IMR-90 (cell line): ENCODE data around the gene MINAR2. TPM values are rescaled to one million over a fixed set of nuclear protein-coding genes. Genes with fewer than 3 reads are reported as not detected.

Experiments used
- ATAC-seq: fragments of 200-7000 bp; cut with Tn5 transposase; 2 replicates; pipeline ENCODE4 v1.9.1; 2020; ENCODE audit warnings: low read depth, mild to moderate bottlenecking, moderate library complexity
- BruUV-seq: library from RNA; stranded (reverse); fragments of 400-500 nt; replicated peaks from 2 replicates; lab custom pipeline; 2021; lab: Mats Ljungman, UMichigan
- CTCF ChIA-PET: fragments of 300-600 bp; formaldehyde crosslinking; extraction: SDS; loops from one replicate; lab custom pipeline; 2021; ENCODE audit warnings: antibody characterized with exemption; lab: Yijun Ruan, JAX
- POLR2A ChIA-PET: fragments of 300-600 bp; sonication (Branson Sonifier 250); formaldehyde crosslinking; loops from one replicate; lab custom pipeline; 2022; ENCODE audit warnings: antibody characterized with exemption; ENCODE audit not compliant: unreplicated experiment; lab: Charles Lee
- DNase-seq: peaks from one replicate; pipeline ENCODE4 v3.0.0; 2013
- H2AFZ ChIP-seq: replicated peaks from 2 replicates; pipeline ENCODE3; 2013; ENCODE audit warnings: low read length, mild to moderate bottlenecking; ENCODE audit not compliant: poor library complexity
- H2AK5ac ChIP-seq: 2 replicates; pipeline ENCODE4 v1.6.1; 2013; ENCODE audit warnings: low read depth, low read length, inconsistent platforms
- H2AK9ac ChIP-seq: replicated peaks from 2 replicates; pipeline ENCODE3; 2013; ENCODE audit warnings: mild to moderate bottlenecking, low read depth, low read length, moderate library complexity; ENCODE audit not compliant: poor library complexity
- H2BK120ac ChIP-seq: 2 replicates; pipeline ENCODE4 v1.6.1; 2013; ENCODE audit warnings: low read depth, low read length, inconsistent platforms
- H2BK15ac ChIP-seq: 3 replicates; pipeline ENCODE4 v1.6.1; 2013; ENCODE audit warnings: low read depth, low read length, inconsistent platforms
- H2BK20ac ChIP-seq: 2 replicates; pipeline ENCODE4 v1.6.1; 2013; ENCODE audit warnings: low read depth, mild to moderate bottlenecking, inconsistent platforms, low read length, moderate library complexity
- H2BK5ac ChIP-seq: 2 replicates; pipeline ENCODE4 v1.6.1; 2013; ENCODE audit warnings: mild to moderate bottlenecking, low read depth, low read length, inconsistent platforms; ENCODE audit not compliant: poor library complexity, severe bottlenecking
- H3K14ac ChIP-seq: replicated peaks from 2 replicates; pipeline ENCODE4 v1.6.1; 2013; ENCODE audit warnings: low read depth, low read length, inconsistent platforms
- H3K18ac ChIP-seq: 2 replicates; pipeline ENCODE4 v1.6.1; 2013; ENCODE audit warnings: low read depth, low read length, control low read depth
- H3K23ac ChIP-seq: 2 replicates; pipeline ENCODE4 v1.6.1; 2013; ENCODE audit warnings: low read depth, low read length, inconsistent platforms
- H3K27ac ChIP-seq: 2 replicates; pipeline ENCODE4 v1.5.1; 2013; ENCODE audit warnings: mild to moderate bottlenecking, control low read depth, low read length; ENCODE audit not compliant: insufficient read depth
- H3K27me3 ChIP-seq: 2 replicates; pipeline ENCODE4 v1.6.1; 2013; ENCODE audit warnings: low read length; ENCODE audit not compliant: control insufficient read depth, insufficient read depth
- H3K36me3 ChIP-seq: 2 replicates; pipeline ENCODE4 v1.6.1; 2013; ENCODE audit warnings: low read length, mixed read lengths; ENCODE audit not compliant: control insufficient read depth, insufficient read depth
- H3K4ac ChIP-seq: 2 replicates; pipeline ENCODE4 v1.6.1; 2013; ENCODE audit warnings: low read depth, low read length, inconsistent platforms
- H3K4me1 ChIP-seq: 2 replicates; pipeline ENCODE4 v1.6.1; 2013; ENCODE audit warnings: low read length, mixed read lengths; ENCODE audit not compliant: control insufficient read depth, insufficient read depth
- H3K4me2 ChIP-seq: 2 replicates; pipeline ENCODE4 v1.6.1; 2013; ENCODE audit warnings: low read depth, mild to moderate bottlenecking, control low read depth, low read length, moderate library complexity
- H3K4me3 ChIP-seq: 2 replicates; pipeline ENCODE4 v1.5.1; 2013; ENCODE audit warnings: low read depth, mild to moderate bottlenecking, control low read depth, low read length, moderate library complexity; ENCODE audit not compliant: insufficient read depth
- H3K56ac ChIP-seq: 2 replicates; pipeline ENCODE4 v1.6.1; 2013; ENCODE audit warnings: low read length, inconsistent platforms; ENCODE audit not compliant: insufficient read depth; ENCODE audit errors: extremely low read depth
- H3K79me1 ChIP-seq, 2 experiments: 2 replicates each; pipeline ENCODE4 v1.6.1; 2013; ENCODE audit warnings: low read length in 2 of 2, inconsistent platforms in 1 of 2, low read depth in 1 of 2
- H3K9ac ChIP-seq: 2 replicates; pipeline ENCODE4 v1.6.1; 2013; ENCODE audit warnings: low read depth, low read length, control low read depth
- H3K9me1 ChIP-seq: 2 replicates; pipeline ENCODE4 v1.6.1; 2013; ENCODE audit warnings: low read length, inconsistent platforms; ENCODE audit not compliant: insufficient read depth
- H3K9me3 ChIP-seq: 2 replicates; pipeline ENCODE4 v1.6.1; 2013; ENCODE audit warnings: low read length; ENCODE audit not compliant: control insufficient read depth, insufficient read depth
- H4K20me1 ChIP-seq: 2 replicates; pipeline ENCODE4 v1.6.1; 2013; ENCODE audit warnings: low read length, inconsistent platforms; ENCODE audit not compliant: insufficient read depth
- H4K5ac ChIP-seq: 2 replicates; pipeline ENCODE4 v1.6.1; 2013; ENCODE audit warnings: mild to moderate bottlenecking, low read depth, low read length, control low read depth
- H4K8ac ChIP-seq, 2 experiments: 2 replicates each; pipeline ENCODE4 v1.6.1; 2013; ENCODE audit warnings: low read depth in 2 of 2, low read length in 2 of 2, control low read depth in 1 of 2, inconsistent platforms in 1 of 2
- H4K91ac ChIP-seq: 2 replicates; pipeline ENCODE4 v1.6.1; 2013; ENCODE audit warnings: low read depth, low read length, inconsistent platforms; ENCODE audit not compliant: insufficient read depth
- CEBPB ChIP-seq: IDR thresholded peaks from 2 replicates; pipeline ENCODE4 v1.6.1; 2012; ENCODE audit warnings: low read depth, low read length, improper control_type of control experiment
- CHD1 ChIP-seq: IDR thresholded peaks from 2 replicates; pipeline ENCODE4 v1.6.1; 2012; ENCODE audit warnings: low read depth, low read length, improper control_type of control experiment
- CTCF ChIP-seq: conservative IDR thresholded peaks from 2 replicates; pipeline ENCODE4 v1.5.1; 2012; ENCODE audit warnings: mild to moderate bottlenecking, low read depth, low read length, improper control_type of control experiment
- FOS ChIP-seq: fragments of 150-350 bp; IDR thresholded peaks from 2 replicates; pipeline ENCODE4 v1.6.1; 2016; ENCODE audit warnings: low read depth, low read length
- MAFK ChIP-seq: IDR thresholded peaks from 2 replicates; pipeline ENCODE4 v1.6.1; 2012; ENCODE audit warnings: low read depth, low read length, improper control_type of control experiment
- MAZ ChIP-seq: IDR thresholded peaks from 2 replicates; pipeline ENCODE4 v1.6.1; 2012; ENCODE audit warnings: low read depth, mild to moderate bottlenecking, low read length, improper control_type of control experiment, moderate library complexity, borderline replicate concordance
- MXI1 ChIP-seq: IDR thresholded peaks from 2 replicates; pipeline ENCODE4 v1.6.1; 2012; ENCODE audit warnings: low read depth, mild to moderate bottlenecking, low read length, moderate library complexity, borderline replicate concordance
- NFE2L2 ChIP-seq: fragments of 150-350 bp; IDR thresholded peaks from 2 replicates; pipeline ENCODE4 v1.6.1; 2016; ENCODE audit warnings: low read depth, mild to moderate bottlenecking, low read length
- POLR2A ChIP-seq: IDR thresholded peaks from 2 replicates; pipeline ENCODE4 v1.6.1; 2012; ENCODE audit warnings: mild to moderate bottlenecking, low read depth, low read length
- RAD21 ChIP-seq: IDR thresholded peaks from 2 replicates; pipeline ENCODE4 v1.6.1; 2012; ENCODE audit warnings: low read length, improper control_type of control experiment
- RCOR1 ChIP-seq: IDR thresholded peaks from 2 replicates; pipeline ENCODE4 v1.6.1; 2012; ENCODE audit warnings: mild to moderate bottlenecking, low read length, improper control_type of control experiment; ENCODE audit not compliant: insufficient replicate concordance
- RFX5 ChIP-seq: IDR thresholded peaks from 2 replicates; pipeline ENCODE4 v1.8.0; 2012; ENCODE audit warnings: low read depth, mild to moderate bottlenecking, low read length, moderate library complexity
- SMC3 ChIP-seq: fragments of 150-350 bp; IDR thresholded peaks from 2 replicates; pipeline ENCODE4 v1.6.1; 2016; ENCODE audit warnings: low read depth, mild to moderate bottlenecking, antibody characterized with exemption, low read length, moderate library complexity
- USF2 ChIP-seq: fragments of 150-350 bp; IDR thresholded peaks from 2 replicates; pipeline ENCODE4 v1.6.1; 2017; ENCODE audit warnings: mild to moderate bottlenecking, antibody characterized with exemption, low read length, low read depth
- WGBS, 2 experiments: methylation state at CpG; one replicate each; pipeline versions ENCODE4 v1.1.5 to v1.1.7; 2013; ENCODE audit warnings: missing lambda C conversion rate in 2 of 2; ENCODE audit not compliant: insufficient read length in 1 of 2; ENCODE audit errors: extremely low coverage in 2 of 2; 5-methylcytosine and 5-hydroxymethylcytosine counted together
- dilution Hi-C: fragments of 300-500 bp; cut with HindIII; formaldehyde crosslinking; loops from one replicate; pipeline ENCODE4 v1.14.3; 2018; ENCODE audit warnings: low sequenced_read_pairs; ENCODE audit not compliant: unreplicated experiment
- in situ Hi-C: fragments of 300-500 bp; cut with MboI; formaldehyde crosslinking; loops from 3 replicates; pipeline ENCODE4 v1.14.3; 2019; ENCODE audit warnings: low sequenced_read_pairs, inconsistent platforms, mixed read lengths
- intact Hi-C: fragments of 100-400 bp; cut with micrococcal nuclease; formaldehyde crosslinking; loops from 2 replicates; pipeline ENCODE4 v1.10.0; 2022
- polyA plus RNA-seq, 3 experiments: library from polyadenylated mRNA; depleted of rRNA; stranded (reverse); fragments of >200 nt; gene quantifications; 2 replicates each; pipeline ENCODE4 v1.2.3, GENCODE V29; 2012; ENCODE audit warnings: low replicate concordance in 1 of 3
- total RNA-seq: library from RNA; depleted of rRNA; stranded (reverse); fragments of >200 nt; gene quantifications from 2 replicates; pipeline ENCODE4 v1.2.3, GENCODE V29; 2012
- TF ChIP-seq, protein P1 (sequence below): fragments of 150-350 bp; IDR thresholded peaks from 2 replicates; pipeline ENCODE4 v1.6.1; 2016; ENCODE audit warnings: low read depth, mild to moderate bottlenecking, low read length, moderate library complexity, borderline replicate concordance

The MINAR2 gene
- total and polyA plus RNA-seq, 2 of the 4 experiments (the other 2 are of a cell fraction) = not detected

DNA sequence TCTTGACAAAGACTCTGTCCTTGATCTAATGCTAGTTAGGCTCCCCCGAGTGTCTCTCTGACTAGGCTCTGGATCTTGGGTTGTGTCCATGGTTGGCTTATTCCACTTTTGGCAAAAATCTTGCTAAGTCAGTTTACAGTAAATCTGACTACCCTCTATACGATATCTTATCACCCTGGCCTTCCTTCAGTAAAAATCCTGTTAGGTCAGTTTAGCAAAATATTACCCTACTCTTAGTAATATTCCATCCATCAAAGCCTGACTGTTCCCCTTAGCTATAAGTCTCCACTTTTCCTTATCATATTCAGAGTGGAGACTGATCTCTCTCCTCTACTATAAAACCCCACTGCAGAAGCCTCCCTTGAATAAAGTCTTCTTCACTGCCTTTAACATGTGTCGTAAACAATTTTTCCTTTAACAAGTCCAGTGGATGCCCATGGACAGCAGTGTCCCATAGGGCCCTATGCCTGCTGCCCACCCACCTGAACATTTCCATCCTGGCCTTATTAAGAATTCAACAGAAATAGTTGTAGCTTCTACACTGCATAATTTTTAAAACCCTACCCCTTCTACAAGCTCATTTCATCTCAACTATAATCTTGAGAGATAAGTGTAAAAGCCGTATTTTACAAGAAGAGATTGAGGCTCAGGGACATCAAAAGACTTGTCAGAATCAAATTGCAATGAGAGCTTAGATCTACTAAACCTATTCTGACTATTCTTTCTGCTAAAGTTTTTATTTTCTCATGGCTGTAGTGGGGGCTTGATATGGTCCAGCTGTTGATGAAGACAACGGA lies 22.3 kb downstream of the MINAR2 start:
- in situ Hi-C loops (loop anchor here (10.0 kb wide), 1 partner anchor 865 kb away; no protein-coding TSS in a partner anchor), intact Hi-C loops (no loop called here), dilution Hi-C loops (no loop called here)
- Histone ChIP-seq H3K9ac (no peak overlapping the region), H3K18ac (no peak overlapping the region), H4K20me1 (no peaks in the 10 kb centered on the region), H3K56ac (no peak overlapping the region), H2BK5ac (no peak overlapping the region), H3K4me1 (no peaks in the 10 kb centered on the region), H2AFZ (no peak overlapping the region), H3K27ac (no peak overlapping the region), H2BK20ac (no peak overlapping the region), H3K4me2 (no peak overlapping the region), H3K4ac (no peak overlapping the region), H3K14ac (no peak overlapping the region), H3K9me3 (no peaks in the 10 kb centered on the region), H2AK5ac (no peak overlapping the region), H4K8ac (no peak overlapping the region), H4K5ac (no peak overlapping the region), H2BK15ac (no peak overlapping the region), H3K79me1 (no peaks in the 10 kb centered on the region), H3K4me3 (no peak overlapping the region), H3K23ac (no peak overlapping the region), H3K9me1 (no peaks in the 10 kb centered on the region), H3K27me3 (no peaks in the 10 kb centered on the region), H2BK120ac (no peak overlapping the region), H3K36me3 (no peaks in the 10 kb centered on the region), H4K91ac (no peak overlapping the region), H2AK9ac (no peak overlapping the region)
- DNase-seq (no peak), ATAC-seq (no peak)
- ChIA-PET CTCF (interaction anchor here (0.8 to 2.8 kb wide), 6 partner anchors 11 to 132 kb away, joined by 3 to 11 read pairs (median 5); no protein-coding TSS in a partner anchor), POLR2A (no interaction called here)
- no TSS peak for BruUV-seq
- WGBS, 2 experiments = no CpG with 5 or more reads among the region's 5 CpGs
- TF ChIP-seq FOS (no peak), CEBPB (no peak), MAZ (no peak), USF2 (no peak), MXI1 (no peak), SMC3 (no peak), MAFK (no peak), NFE2L2 (no peak), CTCF (no peak), RCOR1 (no peak), CHD1 (no peak), RAD21 (no peak), RFX5 (no peak), POLR2A (no peak)
- TF ChIP-seq, protein P1, sequence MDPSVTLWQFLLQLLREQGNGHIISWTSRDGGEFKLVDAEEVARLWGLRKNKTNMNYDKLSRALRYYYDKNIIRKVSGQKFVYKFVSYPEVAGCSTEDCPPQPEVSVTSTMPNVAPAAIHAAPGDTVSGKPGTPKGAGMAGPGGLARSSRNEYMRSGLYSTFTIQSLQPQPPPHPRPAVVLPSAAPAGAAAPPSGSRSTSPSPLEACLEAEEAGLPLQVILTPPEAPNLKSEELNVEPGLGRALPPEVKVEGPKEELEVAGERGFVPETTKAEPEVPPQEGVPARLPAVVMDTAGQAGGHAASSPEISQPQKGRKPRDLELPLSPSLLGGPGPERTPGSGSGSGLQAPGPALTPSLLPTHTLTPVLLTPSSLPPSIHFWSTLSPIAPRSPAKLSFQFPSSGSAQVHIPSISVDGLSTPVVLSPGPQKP = no peak
